ENCODE data around the gene TPRX2. TPM values are rescaled to one million over a fixed set of nuclear protein-coding genes. Genes with fewer than 3 reads are reported as not detected.

The TPRX2 gene
- total and polyA plus RNA-seq, 2 of the 13 experiments (the other 11 are each of a cell fraction or from before 2014, with no cell fraction given), result not detected

- TF ChIP-seq SMC3 (IDR thresholded peaks at IDR 0.05; ENCODE audit: low read length) (peak; percentile 44; the same call in 1 of the 2 replicates), CBX2 (IDR thresholded peaks at IDR 0.05; ENCODE audit: low read depth, low read length) (no peak), CBX2 (CRISPR knock-in tag; IDR thresholded peaks at IDR 0.05; ENCODE audit: low read depth) (no peak), SAP130 (CRISPR knock-in tag; IDR thresholded peaks at IDR 0.05; ENCODE audit: low read depth) (peak; percentile 42), IRF2 (CRISPR knock-in tag; IDR thresholded peaks at IDR 0.05) (0 out of 2 replicates have a peak, but pooled peaks have one; percentile 33), ZNF691 (CRISPR knock-in tag; IDR thresholded peaks at IDR 0.05; ENCODE audit: borderline replicate concordance, low read depth) (0 out of 2 replicates have a peak, but pooled peaks have one; percentile 25), CBX5 (CRISPR knock-in tag; IDR thresholded peaks at IDR 0.05; ENCODE audit: borderline replicate concordance) (0 out of 2 replicates have a peak, but pooled peaks have one; percentile 22), MYNN (CRISPR knock-in tag; IDR thresholded peaks at IDR 0.05; ENCODE audit: low read depth) (no peak), CCDC6 (CRISPR knock-in tag; IDR thresholded peaks at IDR 0.05) (no peak), PITX1 (CRISPR knock-in tag; IDR thresholded peaks at IDR 0.05) (no peak), ZNF362 (CRISPR knock-in tag; IDR thresholded peaks at IDR 0.05; ENCODE audit: borderline replicate concordance) (peak; percentile 28; the same call in 1 of the 2 replicates), ZNF687 (CRISPR knock-in tag; IDR thresholded peaks at IDR 0.05) (peak; percentile 35), ZNF460 (CRISPR knock-in tag; IDR thresholded peaks at IDR 0.05; ENCODE audit: borderline replicate concordance) (no peak), NFE2L2 (IDR thresholded peaks at IDR 0.05; ENCODE audit: low read length) (0 out of 2 replicates have a peak, but pooled peaks have one; percentile 12), FLYWCH1 (CRISPR knock-in tag; IDR thresholded peaks at IDR 0.05) (no peak), ZNF17 (CRISPR knock-in tag; IDR thresholded peaks at IDR 0.05) (no peak), ZNF614 (CRISPR knock-in tag; IDR thresholded peaks at IDR 0.05; ENCODE audit: borderline replicate concordance) (peak; percentile 38; the same call in 1 of the 2 replicates), ARNT2 (CRISPR knock-in tag; IDR thresholded peaks at IDR 0.05; ENCODE audit: low read depth) (0 out of 2 replicates have a peak, but pooled peaks have one; percentile 47), ZFX (CRISPR knock-in tag; IDR thresholded peaks at IDR 0.05; ENCODE audit: low read depth) (0 out of 2 replicates have a peak, but pooled peaks have one; percentile 18), STAG1 (CRISPR knock-in tag; IDR thresholded peaks at IDR 0.05) (peak; percentile 86), ARID5B (CRISPR knock-in tag; IDR thresholded peaks at IDR 0.05) (peak; percentile 48; the same call in 1 of the 2 replicates)
These were observed 4.5 kb downstream of the TPRX2 start (continued) for GRCh38 chr19:47863514-47863936.
